WTC11 (cell line): ENCODE measurements around the gene TTLL11. TPM values are rescaled to one million over a fixed set of nuclear protein-coding genes. Genes with fewer than 3 reads are reported as not detected.

Experiments used
- ATAC-seq: fragments of 200-7000 bp; cut with Tn5 transposase; 2 replicates; pipeline ENCODE4 v1.10.0; 2021; ENCODE audit warnings: mild to moderate bottlenecking, moderate library complexity
- CTCF ChIA-PET: fragments of 300-600 bp; sonication (Branson Sonifier 250); formaldehyde crosslinking; loops from one replicate; lab custom pipeline; 2021; ENCODE audit warnings: antibody characterized with exemption; lab: Charles Lee
- POLR2A ChIA-PET: fragments of 350-600 bp; sonication (Branson Sonifier 250); formaldehyde crosslinking; loops from one replicate; lab custom pipeline; 2021; ENCODE audit warnings: antibody characterized with exemption; lab: Charles Lee
- DNase-seq: peaks from one replicate; pipeline ENCODE4 v3.0.0; 2021; ENCODE audit warnings: low spot score
- H3K27ac Mint-ChIP-seq: 2 replicates; pipeline ENCODE4 v1.8.0; 2021; ENCODE audit warnings: mixed read lengths
- H3K27me3 Mint-ChIP-seq: 2 replicates; pipeline ENCODE4 v1.8.0; 2021; ENCODE audit warnings: low read depth, mild to moderate bottlenecking, moderate library complexity, mixed read lengths
- H3K36me3 Mint-ChIP-seq: 2 replicates; pipeline ENCODE4 v1.8.0; 2021; ENCODE audit warnings: mixed read lengths
- H3K4me1 Mint-ChIP-seq: 2 replicates; pipeline ENCODE4 v1.8.0; 2022; ENCODE audit warnings: mixed read lengths
- H3K4me3 Mint-ChIP-seq: 2 replicates; pipeline ENCODE4 v1.8.0; 2021; ENCODE audit warnings: mild to moderate bottlenecking, moderate library complexity, mixed read lengths
- H3K9me3 Mint-ChIP-seq: 2 replicates; pipeline ENCODE4 v1.8.0; 2021; ENCODE audit warnings: mixed read lengths
- EMX1 ChIP-seq: fragments of 250-450 bp; sonication (Bioruptor Pico); IDR thresholded peaks from 2 replicates; pipeline ENCODE4 v1.8.0; 2021; ENCODE audit warnings: mild to moderate bottlenecking
- GABPB1 ChIP-seq: sonication (generic); formaldehyde crosslinking; IDR thresholded peaks from 2 replicates; pipeline ENCODE4 v1.8.1; 2023; ENCODE audit warnings: mild to moderate bottlenecking, missing genetic modification reagents
- IRF2 ChIP-seq: sonication (generic); formaldehyde crosslinking; IDR thresholded peaks from 2 replicates; pipeline ENCODE4 v1.8.0; 2022; ENCODE audit warnings: low read depth, missing genetic modification reagents, borderline replicate concordance
- NFE2L1 ChIP-seq: sonication (generic); formaldehyde crosslinking; IDR thresholded peaks from 2 replicates; pipeline ENCODE4 v1.8.1; 2023; ENCODE audit warnings: missing genetic modification reagents
- NFYB ChIP-seq: sonication (generic); formaldehyde crosslinking; conservative IDR thresholded peaks from 2 replicates; pipeline ENCODE4 v1.8.0; 2022; ENCODE audit warnings: low read depth, missing genetic modification reagents
- TEAD1 ChIP-seq: sonication (generic); formaldehyde crosslinking; IDR thresholded peaks from 2 replicates; pipeline ENCODE4 v1.8.0; 2022; ENCODE audit warnings: mild to moderate bottlenecking, missing genetic modification reagents
- TEAD4 ChIP-seq: sonication (generic); formaldehyde crosslinking; IDR thresholded peaks from 2 replicates; pipeline ENCODE4 v1.8.0; 2022; ENCODE audit warnings: mild to moderate bottlenecking, missing genetic modification reagents
- total RNA-seq: library from RNA; stranded (reverse); gene quantifications from 3 replicates; pipeline ENCODE4 v1.2.3, GENCODE V29; 2021
- TF ChIP-seq, protein P1 (sequence below): sonication (generic); formaldehyde crosslinking; IDR thresholded peaks from 2 replicates; pipeline ENCODE4 v1.8.0; 2022; ENCODE audit warnings: mild to moderate bottlenecking, missing genetic modification reagents
- TF ChIP-seq, protein P2 (sequence below): fragments of 250-450 bp; sonication (Bioruptor Pico); conservative IDR thresholded peaks from 2 replicates; pipeline ENCODE4 v1.9.0; 2021; ENCODE audit warnings: mild to moderate bottlenecking
- TF ChIP-seq, protein P3 (sequence below): sonication (generic); formaldehyde crosslinking; IDR thresholded peaks from 2 replicates; pipeline ENCODE4 v1.8.1; 2023; ENCODE audit warnings: mild to moderate bottlenecking, missing genetic modification reagents
- TF ChIP-seq, protein P4 (sequence below): sonication (generic); formaldehyde crosslinking; IDR thresholded peaks from 2 replicates; pipeline ENCODE4 v1.8.1; 2023; ENCODE audit warnings: mild to moderate bottlenecking, missing genetic modification reagents, borderline replicate concordance
- TF ChIP-seq, protein P5 (sequence below): sonication (generic); formaldehyde crosslinking; IDR thresholded peaks from 2 replicates; pipeline ENCODE4 v1.8.0; 2023; ENCODE audit warnings: mild to moderate bottlenecking, missing genetic modification reagents

Gene TTLL11
- total RNA-seq, 1 experiment from 2014 or later: 1.1 TPM

DNA sequence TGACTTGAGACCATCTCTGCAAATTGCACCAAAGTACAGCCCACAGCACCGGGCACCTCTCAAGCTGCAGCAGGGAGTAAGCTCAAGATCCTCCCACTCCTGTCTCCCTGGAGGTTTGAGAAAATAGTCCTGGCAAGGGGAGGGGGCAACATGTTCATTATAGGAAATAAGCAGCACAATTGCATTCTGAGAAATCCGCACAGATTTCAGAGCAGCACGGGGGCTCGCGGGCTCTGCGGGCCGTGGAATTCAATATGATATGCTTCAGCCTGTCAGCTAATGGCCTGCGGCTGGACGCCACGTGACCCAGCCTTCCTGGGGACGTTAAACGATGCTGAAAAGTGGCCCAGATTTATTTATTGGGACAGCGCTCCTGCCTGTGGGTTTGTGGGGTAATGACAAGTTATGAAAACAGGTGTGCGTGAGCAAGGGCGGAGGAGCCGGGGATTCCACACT is 285.3 kb downstream of the TTLL11 start (continued):
- TF ChIP-seq, protein P1, sequence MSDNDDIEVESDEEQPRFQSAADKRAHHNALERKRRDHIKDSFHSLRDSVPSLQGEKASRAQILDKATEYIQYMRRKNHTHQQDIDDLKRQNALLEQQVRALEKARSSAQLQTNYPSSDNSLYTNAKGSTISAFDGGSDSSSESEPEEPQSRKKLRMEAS (CRISPR knock-in tag): no peak
- no peak for TF ChIP-seq NFYB (CRISPR knock-in tag)
- TF ChIP-seq, protein P2, sequence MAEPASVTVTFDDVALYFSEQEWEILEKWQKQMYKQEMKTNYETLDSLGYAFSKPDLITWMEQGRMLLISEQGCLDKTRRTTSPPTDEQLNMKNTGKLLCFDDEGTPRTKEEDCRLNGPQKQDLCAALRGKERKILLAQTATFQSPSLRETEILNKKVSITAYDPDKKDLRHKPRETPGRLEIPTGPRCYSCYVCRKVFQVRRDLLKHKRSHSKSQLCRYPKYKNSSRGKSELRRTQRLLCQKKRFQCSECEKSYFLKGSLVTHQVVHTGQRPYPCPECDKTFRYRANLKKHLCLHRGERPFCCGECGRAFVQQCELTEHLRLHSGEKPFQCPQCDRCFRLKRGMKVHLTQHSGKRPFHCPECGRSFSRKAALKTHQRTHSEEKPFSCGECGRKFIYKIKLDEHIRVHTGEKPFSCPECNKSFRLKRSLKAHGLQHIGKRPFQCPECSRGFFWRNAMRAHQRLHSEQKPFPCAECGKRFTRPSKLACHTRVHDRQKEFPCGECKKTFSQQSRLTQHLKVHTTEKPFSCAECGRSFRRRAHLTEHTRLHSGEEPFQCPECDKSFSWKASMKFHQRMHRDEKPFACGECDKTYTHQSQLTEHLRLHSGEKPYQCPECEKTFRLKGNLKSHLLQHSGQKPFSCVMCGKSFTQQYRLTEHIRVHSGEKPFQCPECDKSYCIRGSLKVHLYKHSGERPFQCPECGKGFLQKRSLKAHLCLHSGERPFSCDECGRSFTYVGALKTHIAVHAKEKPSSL: no peak
- TF ChIP-seq, all 79 proteins: peak for 0

DNA sequence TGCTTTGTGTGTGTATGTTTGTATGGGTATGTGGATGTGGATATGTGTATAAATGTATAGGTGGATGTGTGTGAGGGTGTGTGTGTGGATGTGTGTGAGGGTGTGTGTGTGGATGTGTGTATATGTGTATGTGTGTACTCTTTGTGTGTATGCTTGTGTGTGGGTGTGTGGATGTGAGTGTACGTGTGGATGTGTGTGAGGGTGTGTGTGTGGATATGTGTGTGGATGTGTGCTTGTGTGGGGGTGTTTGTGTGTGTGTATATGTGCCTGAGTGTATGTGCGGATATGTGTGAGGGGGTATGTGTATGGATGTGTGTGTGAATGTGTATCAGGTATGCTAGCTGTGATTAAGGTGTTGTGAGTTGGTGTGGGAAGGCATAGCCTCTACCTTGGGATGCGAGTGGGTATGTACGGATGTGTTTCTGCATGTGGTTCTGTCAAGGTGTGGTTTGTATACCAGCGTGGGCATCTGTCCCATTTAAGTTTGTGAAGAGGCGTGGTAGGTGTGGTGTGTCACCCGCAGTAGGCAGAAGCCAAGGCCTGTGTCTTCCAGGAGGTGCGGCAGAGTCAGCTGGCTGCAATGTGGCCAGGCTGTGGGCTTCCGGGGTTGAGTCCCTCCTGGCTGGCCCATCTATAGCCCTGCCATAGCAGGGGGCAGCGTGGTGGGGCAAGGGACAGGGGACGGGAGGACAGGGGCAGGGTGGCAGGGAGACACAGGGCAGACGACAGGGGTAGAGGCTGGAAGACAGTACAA is 285.9 kb downstream of the TTLL11 start:
- no peak for ATAC-seq
- Mint-ChIP-seq H3K36me3 (peaks cover 11% of the 10 kb centered on the region), H3K9me3 (peaks cover 14% of the 10 kb centered on the region), H3K27me3 (peaks cover 3% of the 10 kb centered on the region), H3K27ac (no peak overlapping the region), H3K4me3 (no peak overlapping the region), H3K4me1 (peaks cover 4% of the 10 kb centered on the region)
- TF ChIP-seq NFE2L1 (CRISPR knock-in tag) (no peak), GABPB1 (CRISPR knock-in tag) (no peak), TEAD4 (CRISPR knock-in tag) (no peak), TEAD1 (CRISPR knock-in tag) (no peak), IRF2 (CRISPR knock-in tag) (no peak), EMX1 (CRISPR knock-in tag) (no peak)
- TF ChIP-seq, protein P3, sequence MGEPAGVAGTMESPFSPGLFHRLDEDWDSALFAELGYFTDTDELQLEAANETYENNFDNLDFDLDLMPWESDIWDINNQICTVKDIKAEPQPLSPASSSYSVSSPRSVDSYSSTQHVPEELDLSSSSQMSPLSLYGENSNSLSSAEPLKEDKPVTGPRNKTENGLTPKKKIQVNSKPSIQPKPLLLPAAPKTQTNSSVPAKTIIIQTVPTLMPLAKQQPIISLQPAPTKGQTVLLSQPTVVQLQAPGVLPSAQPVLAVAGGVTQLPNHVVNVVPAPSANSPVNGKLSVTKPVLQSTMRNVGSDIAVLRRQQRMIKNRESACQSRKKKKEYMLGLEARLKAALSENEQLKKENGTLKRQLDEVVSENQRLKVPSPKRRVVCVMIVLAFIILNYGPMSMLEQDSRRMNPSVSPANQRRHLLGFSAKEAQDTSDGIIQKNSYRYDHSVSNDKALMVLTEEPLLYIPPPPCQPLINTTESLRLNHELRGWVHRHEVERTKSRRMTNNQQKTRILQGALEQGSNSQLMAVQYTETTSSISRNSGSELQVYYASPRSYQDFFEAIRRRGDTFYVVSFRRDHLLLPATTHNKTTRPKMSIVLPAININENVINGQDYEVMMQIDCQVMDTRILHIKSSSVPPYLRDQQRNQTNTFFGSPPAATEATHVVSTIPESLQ (CRISPR knock-in tag): no peak
- TF ChIP-seq, protein P4, sequence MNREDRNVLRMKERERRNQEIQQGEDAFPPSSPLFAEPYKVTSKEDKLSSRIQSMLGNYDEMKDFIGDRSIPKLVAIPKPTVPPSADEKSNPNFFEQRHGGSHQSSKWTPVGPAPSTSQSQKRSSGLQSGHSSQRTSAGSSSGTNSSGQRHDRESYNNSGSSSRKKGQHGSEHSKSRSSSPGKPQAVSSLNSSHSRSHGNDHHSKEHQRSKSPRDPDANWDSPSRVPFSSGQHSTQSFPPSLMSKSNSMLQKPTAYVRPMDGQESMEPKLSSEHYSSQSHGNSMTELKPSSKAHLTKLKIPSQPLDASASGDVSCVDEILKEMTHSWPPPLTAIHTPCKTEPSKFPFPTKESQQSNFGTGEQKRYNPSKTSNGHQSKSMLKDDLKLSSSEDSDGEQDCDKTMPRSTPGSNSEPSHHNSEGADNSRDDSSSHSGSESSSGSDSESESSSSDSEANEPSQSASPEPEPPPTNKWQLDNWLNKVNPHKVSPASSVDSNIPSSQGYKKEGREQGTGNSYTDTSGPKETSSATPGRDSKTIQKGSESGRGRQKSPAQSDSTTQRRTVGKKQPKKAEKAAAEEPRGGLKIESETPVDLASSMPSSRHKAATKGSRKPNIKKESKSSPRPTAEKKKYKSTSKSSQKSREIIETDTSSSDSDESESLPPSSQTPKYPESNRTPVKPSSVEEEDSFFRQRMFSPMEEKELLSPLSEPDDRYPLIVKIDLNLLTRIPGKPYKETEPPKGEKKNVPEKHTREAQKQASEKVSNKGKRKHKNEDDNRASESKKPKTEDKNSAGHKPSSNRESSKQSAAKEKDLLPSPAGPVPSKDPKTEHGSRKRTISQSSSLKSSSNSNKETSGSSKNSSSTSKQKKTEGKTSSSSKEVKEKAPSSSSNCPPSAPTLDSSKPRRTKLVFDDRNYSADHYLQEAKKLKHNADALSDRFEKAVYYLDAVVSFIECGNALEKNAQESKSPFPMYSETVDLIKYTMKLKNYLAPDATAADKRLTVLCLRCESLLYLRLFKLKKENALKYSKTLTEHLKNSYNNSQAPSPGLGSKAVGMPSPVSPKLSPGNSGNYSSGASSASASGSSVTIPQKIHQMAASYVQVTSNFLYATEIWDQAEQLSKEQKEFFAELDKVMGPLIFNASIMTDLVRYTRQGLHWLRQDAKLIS: no peak
- TF ChIP-seq, protein P5, sequence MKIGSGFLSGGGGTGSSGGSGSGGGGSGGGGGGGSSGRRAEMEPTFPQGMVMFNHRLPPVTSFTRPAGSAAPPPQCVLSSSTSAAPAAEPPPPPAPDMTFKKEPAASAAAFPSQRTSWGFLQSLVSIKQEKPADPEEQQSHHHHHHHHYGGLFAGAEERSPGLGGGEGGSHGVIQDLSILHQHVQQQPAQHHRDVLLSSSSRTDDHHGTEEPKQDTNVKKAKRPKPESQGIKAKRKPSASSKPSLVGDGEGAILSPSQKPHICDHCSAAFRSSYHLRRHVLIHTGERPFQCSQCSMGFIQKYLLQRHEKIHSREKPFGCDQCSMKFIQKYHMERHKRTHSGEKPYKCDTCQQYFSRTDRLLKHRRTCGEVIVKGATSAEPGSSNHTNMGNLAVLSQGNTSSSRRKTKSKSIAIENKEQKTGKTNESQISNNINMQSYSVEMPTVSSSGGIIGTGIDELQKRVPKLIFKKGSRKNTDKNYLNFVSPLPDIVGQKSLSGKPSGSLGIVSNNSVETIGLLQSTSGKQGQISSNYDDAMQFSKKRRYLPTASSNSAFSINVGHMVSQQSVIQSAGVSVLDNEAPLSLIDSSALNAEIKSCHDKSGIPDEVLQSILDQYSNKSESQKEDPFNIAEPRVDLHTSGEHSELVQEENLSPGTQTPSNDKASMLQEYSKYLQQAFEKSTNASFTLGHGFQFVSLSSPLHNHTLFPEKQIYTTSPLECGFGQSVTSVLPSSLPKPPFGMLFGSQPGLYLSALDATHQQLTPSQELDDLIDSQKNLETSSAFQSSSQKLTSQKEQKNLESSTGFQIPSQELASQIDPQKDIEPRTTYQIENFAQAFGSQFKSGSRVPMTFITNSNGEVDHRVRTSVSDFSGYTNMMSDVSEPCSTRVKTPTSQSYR (CRISPR knock-in tag): no peak
- ChIA-PET POLR2A (no interaction called here), CTCF (no interaction called here)
- DNase-seq: no peak
